Measurements from ENCODE around the gene GINS2. TPM values are rescaled to one million over a fixed set of nuclear protein-coding genes. Genes with fewer than 3 reads are reported as not detected.

The GINS2 gene
- total RNA-seq, 1 experiment from 2014 or later = 50.8 TPM

GRCh38 chr16:85667841-85668413 is 20.8 kb downstream of the GINS2 start:
- DNase-seq (ENCODE audit: low spot score) = no peak

- DNase-seq (ENCODE audit: low spot score) = no peak
Measured at GRCh38 chr16:85667261-85667660, 21.5 kb downstream of the GINS2 start.

GRCh38 chr16:85665929-85666328 is 22.8 kb downstream of the GINS2 start:
- DNase-seq (ENCODE audit: low spot score) = no peak

DNA sequence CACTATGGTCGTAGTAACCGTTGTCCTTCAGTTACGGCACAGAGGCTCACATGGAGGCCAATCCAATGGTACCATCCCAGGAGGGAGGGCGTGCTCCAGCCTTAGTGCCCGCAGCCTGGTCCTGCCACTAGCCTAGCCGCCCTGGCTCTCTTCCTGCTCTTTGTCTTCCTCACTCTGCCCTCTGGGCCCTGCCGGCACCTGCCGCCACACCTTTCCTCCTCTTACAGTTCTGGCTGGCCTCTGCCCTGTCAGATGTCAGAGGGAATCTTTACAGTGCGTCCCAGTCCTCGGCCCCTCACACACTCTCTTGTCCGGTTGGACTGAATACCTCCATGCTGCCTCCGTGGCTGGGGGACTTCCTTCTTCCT is 23.4 kb downstream of the GINS2 start:
- DNase-seq (ENCODE audit: low spot score) = no peak

GRCh38 chr16:85664580-85665372 is 24.0 kb downstream of the GINS2 start:
- DNase-seq (ENCODE audit: low spot score) = no peak

DNA sequence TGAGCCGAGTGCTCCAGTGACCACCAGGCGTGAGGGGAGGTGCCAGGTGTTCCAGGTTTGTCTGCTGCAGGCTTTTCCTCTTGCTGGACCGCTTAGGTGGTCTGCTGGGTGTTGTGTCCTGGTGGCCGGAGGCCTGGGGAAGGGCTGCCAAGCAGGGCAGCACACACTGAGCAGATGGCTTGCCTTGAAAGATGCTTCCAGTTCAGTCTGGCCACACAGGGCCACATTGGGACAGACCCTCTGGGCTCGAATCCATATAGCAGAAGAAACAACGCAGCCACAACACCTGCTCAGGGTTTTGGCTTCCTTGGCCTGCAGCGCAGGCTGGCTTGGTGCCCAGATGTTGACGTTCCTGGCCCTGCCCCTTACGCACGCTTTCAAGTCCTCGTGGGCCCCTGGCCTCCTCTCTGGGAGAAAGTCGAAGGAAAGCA is 24.8 kb downstream of the GINS2 start:
- DNase-seq (ENCODE audit: low spot score) = no peak

DNA sequence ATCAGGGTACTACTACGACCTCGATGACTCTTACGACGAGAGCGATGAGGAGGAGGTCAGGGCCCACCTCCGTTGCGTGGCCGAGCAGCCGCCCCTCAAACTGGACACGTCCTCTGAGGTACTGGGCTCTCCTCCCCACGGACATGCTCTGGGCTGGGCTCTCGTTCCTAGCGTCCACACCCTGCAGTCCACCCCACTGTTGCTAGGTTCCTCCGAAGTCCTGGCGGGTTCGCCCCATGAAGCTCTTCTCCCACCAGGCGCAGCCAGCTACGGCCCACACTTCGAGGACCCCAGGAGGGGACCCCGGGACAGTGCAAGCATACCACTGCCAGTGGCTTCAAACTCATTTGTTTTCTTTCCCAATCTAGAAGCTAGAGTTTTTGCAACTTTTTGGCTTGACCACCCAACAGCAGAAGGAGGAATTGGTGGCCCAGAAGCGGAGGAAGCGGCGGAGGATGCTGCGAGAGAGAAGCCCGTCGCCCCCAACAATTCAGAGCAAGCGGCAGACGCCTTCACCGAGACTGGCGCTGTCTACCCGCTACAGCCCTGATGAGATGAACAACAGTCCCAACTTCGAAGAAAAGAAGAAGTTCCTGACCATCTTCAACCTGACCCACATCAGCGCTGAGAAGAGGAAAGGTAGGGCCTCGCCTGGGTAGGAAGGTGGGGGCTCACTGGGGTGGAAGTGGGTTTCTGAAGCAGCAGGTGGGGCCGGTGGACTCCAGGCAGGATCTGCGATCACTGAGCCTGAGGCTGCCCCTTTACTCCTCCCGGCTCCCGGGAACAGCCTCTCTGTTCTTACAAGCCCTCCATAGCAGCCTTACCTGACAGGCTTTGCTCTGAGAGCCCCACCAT is 25.6 kb downstream of the GINS2 start:
- DNase-seq (ENCODE audit: low spot score) = no peak

- no peak for DNase-seq (ENCODE audit: low spot score)
Measured at GRCh38 chr16:85662482-85662812, 26.3 kb downstream of the GINS2 start.

DNA sequence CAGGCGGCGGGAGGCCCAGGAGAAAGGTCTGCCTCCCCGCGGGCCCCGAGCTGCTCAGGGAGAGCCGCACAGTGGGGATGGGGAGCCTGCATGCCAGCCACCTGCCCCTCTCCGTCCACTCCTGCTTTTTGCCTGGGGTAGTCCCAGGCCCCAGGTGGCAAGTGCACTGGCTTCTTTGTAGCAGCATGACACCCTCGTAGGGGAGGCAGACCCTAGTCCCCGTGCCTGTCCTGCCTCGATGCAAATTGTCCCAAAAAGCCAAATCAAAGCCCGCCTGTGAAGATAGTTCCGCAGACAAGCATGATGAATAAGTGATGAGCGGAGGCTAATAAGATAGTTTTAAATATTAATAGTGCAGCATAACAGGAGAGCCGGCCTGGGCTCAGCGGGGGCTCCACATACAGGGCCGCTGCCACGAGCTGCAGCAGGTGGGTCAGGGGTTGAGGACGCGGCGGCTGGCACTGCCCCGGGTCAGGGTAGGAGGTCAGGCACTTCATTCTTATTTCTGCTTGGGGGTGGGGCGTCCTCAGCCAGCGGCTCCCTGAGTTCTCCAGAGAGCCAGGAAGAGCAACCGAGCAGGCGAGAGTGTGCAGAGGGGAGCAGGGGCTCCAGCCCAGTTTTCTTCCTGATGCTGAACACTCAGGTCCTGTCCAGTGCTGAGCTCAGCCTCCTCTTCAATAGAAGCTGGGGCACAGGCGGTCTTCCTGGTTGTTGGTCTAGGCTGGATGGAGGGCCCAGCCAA is 26.8 kb downstream of the GINS2 start:
- no peak for DNase-seq (ENCODE audit: low spot score)

DNA sequence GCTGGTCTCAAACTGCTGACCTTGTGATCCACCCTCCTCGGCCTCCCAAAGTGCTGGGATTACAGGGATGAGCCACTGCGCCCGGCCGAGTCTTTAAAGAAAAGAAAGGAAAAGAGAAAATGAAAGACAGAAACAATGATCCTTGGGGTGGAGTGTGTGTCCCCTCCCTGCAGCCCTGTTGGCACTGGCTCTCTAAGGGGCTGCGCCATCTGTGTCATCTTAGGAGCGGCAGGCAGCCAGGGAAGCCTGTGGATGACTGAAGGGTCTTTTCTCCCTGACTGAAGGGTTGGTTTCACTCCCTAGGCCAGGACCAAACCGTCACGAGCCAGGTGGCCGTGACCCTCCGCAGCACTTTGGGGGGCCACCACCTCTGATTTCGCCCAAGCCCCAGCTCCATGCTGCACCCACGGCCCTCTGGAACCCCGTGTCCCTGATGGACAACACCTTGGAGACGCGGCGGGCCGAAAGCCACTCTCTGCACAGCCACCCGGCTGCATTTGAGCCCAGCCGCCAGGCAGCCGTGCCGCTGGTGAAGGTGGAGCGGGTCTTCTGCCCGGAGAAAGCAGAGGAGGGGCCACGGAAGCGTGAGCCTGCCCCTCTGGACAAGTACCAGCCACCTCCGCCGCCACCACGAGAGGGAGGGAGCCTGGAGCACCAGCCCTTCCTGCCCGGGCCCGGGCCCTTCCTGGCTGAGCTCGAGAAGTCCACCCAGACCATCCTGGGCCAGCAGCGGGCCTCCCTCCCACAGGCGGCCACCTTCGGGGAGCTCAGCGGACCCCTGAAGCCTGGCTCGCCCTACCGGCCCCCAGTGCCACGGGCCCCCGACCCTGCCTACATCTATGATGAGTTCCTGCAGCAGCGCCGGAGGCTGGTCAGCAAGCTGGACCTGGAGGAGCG is 27.7 kb downstream of the GINS2 start:
- no peak for DNase-seq (ENCODE audit: low spot score)

DNA sequence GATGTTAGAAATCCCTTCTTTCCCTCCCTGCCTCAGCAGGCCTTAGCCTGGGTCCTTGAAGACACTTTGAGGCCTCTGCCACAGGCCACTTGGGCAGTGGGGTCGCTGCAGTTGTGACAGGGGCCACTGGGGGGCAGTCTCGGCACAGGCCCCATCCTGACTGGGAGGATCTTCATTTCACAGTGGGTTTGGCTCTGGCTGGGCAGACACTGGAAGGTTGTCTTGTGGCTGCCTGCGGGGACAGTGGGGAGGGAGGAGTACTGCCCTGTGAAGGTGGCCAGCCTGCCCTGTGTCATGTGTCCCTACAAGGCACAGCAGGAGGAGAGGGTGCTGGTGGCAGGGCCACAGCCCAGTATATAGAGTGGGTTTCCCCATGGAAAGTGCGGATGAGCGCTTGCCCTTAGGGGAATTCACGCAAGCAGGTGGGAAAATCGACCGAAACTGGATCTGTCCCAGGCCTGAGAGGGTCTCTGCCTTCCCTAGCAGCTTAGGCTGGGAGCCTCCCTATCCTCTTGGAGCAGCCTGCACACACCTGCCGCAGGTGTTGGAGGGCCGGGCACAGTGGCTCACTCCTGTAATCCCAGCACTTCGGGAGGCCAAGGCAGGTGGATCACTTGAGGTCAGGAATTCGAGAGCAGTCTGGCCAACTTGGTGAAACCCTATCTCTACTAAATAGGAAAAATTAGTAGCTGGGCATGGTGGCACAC is 28.8 kb downstream of the GINS2 start:
- peak; percentile 57 for DNase-seq (ENCODE audit: low spot score)

- DNase-seq (ENCODE audit: low spot score) = no peak
Measured at GRCh38 chr16:85659336-85659735, 29.4 kb downstream of the GINS2 start.

DNA sequence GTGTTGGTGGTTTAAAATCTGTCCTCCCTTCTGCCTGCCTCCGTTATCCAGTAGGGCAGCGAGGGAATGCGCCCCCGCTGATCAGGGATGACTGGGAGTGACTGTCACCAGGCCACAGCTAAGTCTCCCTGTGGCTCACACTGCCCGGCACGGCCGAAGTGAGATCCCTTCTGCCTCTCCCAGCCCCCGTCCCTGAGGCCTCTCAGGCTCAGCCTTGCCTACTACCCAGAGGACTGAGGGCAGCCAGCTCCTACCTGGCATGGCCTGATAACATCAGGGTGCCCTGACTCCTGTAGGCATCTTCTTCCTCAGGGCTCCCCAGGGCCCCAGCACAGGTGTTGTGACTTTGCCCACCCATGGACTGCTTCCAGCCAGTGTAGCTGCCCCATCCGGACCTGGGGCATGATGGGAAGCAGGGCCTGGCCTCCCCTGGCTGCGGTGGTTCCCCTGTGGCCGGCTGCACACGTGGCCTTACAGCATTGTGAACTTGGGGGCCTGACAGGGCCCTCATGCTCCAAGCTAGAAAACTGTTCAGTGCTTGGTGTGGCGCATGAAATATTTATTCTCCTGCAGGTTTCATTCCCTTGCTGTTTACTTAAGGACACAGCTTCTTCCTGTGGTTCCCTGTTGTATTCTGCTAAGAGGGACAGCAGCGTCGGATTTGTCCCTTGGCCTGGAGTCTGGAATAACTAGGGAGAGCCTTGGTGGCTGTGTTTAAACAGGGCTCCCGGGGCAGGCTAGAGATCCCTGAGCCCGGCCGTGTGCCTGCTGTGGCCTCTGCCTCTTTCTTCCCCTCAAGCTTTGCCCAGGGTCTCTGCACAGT is 30.0 kb downstream of the GINS2 start:
- DNase-seq (ENCODE audit: low spot score) = no peak

DNA sequence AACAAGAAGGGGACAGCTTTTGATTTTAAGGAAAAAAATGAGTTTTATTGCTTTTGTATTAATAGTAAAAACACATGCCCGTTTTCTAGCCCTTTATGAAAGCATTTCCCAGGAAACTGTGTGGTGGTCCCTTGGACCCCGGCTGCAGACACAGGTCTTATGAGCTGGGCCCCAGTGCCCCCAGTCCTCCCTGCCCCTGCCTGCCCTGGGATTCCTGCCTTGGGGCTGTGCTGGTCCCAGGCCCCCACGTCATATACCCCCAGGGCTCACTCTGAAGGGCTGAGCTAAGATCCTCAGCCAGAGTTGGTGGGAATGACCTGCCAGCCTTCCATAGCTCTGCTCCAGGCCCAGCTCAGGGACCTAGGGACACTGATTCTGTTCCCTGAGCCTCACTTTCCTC is 30.8 kb downstream of the GINS2 start:
- no peak for DNase-seq (ENCODE audit: low spot score)

DNA sequence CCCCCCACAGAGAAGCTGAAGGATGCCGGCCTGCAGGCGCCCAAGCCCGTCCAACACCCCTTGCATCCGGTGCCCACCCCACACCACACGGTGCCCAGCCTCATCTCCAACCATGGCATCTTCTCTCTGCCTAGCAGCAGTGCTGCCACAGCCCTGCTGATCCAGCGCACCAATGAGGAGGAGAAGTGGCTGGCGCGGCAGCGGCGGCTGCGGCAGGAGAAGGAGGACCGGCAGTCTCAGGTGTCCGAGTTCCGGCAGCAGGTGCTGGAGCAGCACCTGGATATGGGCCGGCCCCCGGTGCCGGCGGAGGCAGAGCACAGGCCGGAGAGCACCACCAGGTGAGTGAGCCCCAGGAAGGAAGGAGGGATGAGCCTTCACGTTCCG is 31.5 kb downstream of the GINS2 start:
- no peak for DNase-seq (ENCODE audit: low spot score)

GRCh38 chr16:85656351-85657266 is 32.1 kb downstream of the GINS2 start:
- DNase-seq (ENCODE audit: low spot score) = no peak

DNA sequence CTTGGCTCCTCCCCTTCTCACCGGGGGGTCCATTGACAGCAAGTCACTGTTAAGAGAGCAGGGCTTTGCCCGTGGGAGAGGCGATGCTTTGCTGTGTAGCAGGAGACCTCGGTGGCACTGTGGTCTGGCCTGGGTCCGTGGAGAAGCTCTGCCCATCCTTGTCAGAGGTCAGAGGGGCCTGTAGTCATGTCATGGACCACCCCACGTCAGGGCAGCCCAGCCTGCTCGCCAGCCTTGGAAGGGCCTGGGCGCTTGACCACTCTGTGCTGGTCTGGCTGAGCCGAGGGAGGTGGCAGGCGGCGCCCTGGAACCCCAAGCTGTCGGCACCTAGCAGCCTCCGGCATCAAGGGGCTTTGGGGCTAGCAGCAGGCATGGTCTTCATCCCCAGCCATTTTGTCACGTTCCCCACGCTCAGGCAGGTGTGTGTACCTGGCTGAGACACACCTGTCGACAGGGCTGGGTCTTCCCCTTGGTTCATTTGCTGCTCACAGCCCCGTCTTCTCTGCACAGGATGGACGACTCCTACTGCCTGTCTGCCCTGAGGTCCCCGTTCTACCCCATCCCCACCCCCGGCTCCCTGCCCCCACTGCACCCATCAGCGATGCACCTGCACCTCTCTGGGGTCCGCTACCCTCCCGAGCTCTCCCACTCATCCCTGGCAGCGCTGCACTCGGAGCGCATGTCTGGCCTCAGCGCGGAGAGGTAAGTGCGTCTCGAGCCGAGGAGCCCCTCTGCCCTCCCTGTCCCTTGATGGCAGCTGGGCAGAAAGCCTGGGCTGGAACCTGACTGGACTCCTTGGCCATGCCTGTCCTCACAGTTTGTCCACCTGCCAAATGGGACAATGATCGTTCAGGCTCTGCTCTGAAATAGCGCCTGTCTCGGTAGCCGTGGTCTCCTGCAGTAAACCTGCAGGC is 33.3 kb downstream of the GINS2 start:
- DNase-seq (ENCODE audit: low spot score) = no peak
